Measurements from ENCODE around the gene NAA35.

DNA sequence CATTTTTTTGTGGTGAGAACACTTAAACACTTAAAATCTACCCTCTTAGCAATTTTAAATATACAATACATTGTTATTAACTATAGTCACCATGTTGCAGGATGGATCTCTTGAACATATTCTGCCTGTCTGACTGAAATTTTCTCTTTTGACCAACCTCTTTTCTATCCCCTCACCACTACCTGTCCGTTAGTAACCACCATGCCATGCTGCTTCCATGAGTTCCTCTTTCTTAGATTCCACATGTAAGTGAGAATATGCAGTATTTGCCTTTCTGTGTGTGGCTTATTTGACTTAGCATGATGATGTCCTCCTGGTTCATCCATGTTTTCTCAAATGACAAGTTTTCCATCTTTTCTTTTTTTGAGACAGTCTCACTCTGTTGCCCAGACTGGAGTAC, 48.5 kb upstream of the NAA35 start:
- TF ChIP-seq, protein P1, sequence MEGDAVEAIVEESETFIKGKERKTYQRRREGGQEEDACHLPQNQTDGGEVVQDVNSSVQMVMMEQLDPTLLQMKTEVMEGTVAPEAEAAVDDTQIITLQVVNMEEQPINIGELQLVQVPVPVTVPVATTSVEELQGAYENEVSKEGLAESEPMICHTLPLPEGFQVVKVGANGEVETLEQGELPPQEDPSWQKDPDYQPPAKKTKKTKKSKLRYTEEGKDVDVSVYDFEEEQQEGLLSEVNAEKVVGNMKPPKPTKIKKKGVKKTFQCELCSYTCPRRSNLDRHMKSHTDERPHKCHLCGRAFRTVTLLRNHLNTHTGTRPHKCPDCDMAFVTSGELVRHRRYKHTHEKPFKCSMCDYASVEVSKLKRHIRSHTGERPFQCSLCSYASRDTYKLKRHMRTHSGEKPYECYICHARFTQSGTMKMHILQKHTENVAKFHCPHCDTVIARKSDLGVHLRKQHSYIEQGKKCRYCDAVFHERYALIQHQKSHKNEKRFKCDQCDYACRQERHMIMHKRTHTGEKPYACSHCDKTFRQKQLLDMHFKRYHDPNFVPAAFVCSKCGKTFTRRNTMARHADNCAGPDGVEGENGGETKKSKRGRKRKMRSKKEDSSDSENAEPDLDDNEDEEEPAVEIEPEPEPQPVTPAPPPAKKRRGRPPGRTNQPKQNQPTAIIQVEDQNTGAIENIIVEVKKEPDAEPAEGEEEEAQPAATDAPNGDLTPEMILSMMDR (IDR thresholded peaks at IDR 0.05; ENCODE audit: control extremely low read depth in 1 of 3, insufficient read depth in 1 of 3, low read depth in 1 of 3, low read length in 3 of 3), result no peak
- TF ChIP-seq KDM1A (IDR thresholded peaks at IDR 0.05; ENCODE audit: borderline replicate concordance, low read length) (no peak), SP2 (IDR thresholded peaks at IDR 0.05; ENCODE audit: low read length) (no peak), POLR2A (IDR thresholded peaks at IDR 0.05; ENCODE audit: control extremely low read depth in 1 of 2, low read depth in 2 of 2, low read length in 2 of 2) (no peak), FOSL1 (IDR thresholded peaks at IDR 0.05; ENCODE audit: insufficient read depth, low read depth, low read length) (no peak), RAD21 (IDR thresholded peaks at IDR 0.05 in 1 of 2, conservative IDR thresholded peaks at IDR 0.05 in 1 of 2; ENCODE audit: low read depth in 2 of 2, low read length in 2 of 2) (no peak), HDAC6 (IDR thresholded peaks at IDR 0.05; ENCODE audit: low read depth, low read length) (no peak), BRCA1 (IDR thresholded peaks at IDR 0.05; ENCODE audit: low read depth, low read length) (no peak), TEAD4 (IDR thresholded peaks at IDR 0.05; ENCODE audit: low read depth, low read length) (no peak)
